ENCODE measurements around the gene RBM23.

DNA sequence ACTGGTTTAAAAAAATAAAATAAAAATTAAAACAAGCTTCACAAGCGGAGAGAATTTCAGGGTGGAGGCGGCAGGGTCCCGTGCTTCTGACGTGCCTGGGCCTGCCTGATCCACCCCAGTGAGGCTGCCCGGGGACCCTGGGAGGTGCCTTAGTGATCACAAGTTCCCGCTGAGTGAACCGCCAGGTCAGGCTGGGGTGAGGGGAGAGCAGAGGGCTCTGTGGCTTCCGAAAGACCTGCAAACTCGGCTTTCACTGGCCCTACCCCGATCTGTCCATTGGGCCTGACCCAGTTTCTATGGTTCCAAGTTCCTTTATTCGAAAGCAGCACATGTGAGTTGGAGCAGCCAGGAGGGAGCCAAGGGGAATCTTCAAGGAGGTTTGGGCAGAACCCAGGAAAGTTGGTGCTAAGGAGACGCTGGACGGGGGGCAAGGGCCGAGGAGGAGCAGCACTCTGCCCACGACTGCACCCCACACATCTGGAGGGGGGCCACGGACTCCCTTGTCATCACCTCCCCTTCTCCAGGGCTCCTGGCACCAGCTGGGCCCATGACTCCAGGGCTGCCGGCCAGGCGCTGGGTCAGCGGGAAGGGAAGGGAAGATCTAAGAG, 69.6 kb downstream of the RBM23 start:
- TF ChIP-seq, protein P1, sequence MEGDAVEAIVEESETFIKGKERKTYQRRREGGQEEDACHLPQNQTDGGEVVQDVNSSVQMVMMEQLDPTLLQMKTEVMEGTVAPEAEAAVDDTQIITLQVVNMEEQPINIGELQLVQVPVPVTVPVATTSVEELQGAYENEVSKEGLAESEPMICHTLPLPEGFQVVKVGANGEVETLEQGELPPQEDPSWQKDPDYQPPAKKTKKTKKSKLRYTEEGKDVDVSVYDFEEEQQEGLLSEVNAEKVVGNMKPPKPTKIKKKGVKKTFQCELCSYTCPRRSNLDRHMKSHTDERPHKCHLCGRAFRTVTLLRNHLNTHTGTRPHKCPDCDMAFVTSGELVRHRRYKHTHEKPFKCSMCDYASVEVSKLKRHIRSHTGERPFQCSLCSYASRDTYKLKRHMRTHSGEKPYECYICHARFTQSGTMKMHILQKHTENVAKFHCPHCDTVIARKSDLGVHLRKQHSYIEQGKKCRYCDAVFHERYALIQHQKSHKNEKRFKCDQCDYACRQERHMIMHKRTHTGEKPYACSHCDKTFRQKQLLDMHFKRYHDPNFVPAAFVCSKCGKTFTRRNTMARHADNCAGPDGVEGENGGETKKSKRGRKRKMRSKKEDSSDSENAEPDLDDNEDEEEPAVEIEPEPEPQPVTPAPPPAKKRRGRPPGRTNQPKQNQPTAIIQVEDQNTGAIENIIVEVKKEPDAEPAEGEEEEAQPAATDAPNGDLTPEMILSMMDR (IDR thresholded peaks at IDR 0.05) = no peak
- peak in 1 of 2 donors; percentile 9 for TF ChIP-seq POLR2A (IDR thresholded peaks at IDR 0.05)

Data from uterus (tissue), 2 donors.